Ecto neural progenitor cell (in vitro differentiated cells): Measurements from ENCODE around the gene GPR78.

Experiments
- DNase-seq: peaks from one replicate; pipeline ENCODE4 v3.0.0-alpha.2; 2018; ENCODE audit warnings: low spot score

The GPR78 gene

GRCh38 chr4:8580321-8581093 lies at the start of gene GPR78:
TSS of gene GPR78 (plus strand) at chr4:8580392. CDS start at chr4:8580983, 591 bp downstream.
- DNase-seq: peak; percentile 94

- DNase-seq: no peak
Observed at GRCh38 chr4:8532245-8532781, 47.9 kb upstream of the GPR78 start.

GRCh38 chr4:8533274-8533865 lies 46.8 kb upstream of the GPR78 start:
- no peak for DNase-seq

GRCh38 chr4:8534129-8534528 lies 46.1 kb upstream of the GPR78 start:
- DNase-seq: no peak

- DNase-seq: no peak
Observed at GRCh38 chr4:8534611-8535010, 45.6 kb upstream of the GPR78 start.

GRCh38 chr4:8536467-8536866 lies 43.7 kb upstream of the GPR78 start:
- no peak for DNase-seq

- no peak for DNase-seq
Observed at GRCh38 chr4:8537041-8537461, 43.1 kb upstream of the GPR78 start.

GRCh38 chr4:8538076-8538702 lies 42.0 kb upstream of the GPR78 start:
- no peak for DNase-seq

- DNase-seq: no peak
Observed at GRCh38 chr4:8538703-8539567, 41.3 kb upstream of the GPR78 start.

GRCh38 chr4:8539661-8540060 lies 40.5 kb upstream of the GPR78 start:
- DNase-seq: no peak

- no peak for DNase-seq
Observed at GRCh38 chr4:8540072-8540471, 40.1 kb upstream of the GPR78 start.

GRCh38 chr4:8540586-8540985 lies 39.6 kb upstream of the GPR78 start:
- DNase-seq: no peak

GRCh38 chr4:8540991-8541390 lies 39.2 kb upstream of the GPR78 start:
- no peak for DNase-seq

GRCh38 chr4:8541981-8542715 lies 38.0 kb upstream of the GPR78 start:
- no peak for DNase-seq

- no peak for DNase-seq
Observed at GRCh38 chr4:8542776-8543525, 37.2 kb upstream of the GPR78 start.

GRCh38 chr4:8543623-8544022 lies 36.6 kb upstream of the GPR78 start:
- no peak for DNase-seq

GRCh38 chr4:8544282-8544681 lies 35.9 kb upstream of the GPR78 start:
- no peak for DNase-seq

- DNase-seq: no peak
Observed at GRCh38 chr4:8544741-8545438, 35.3 kb upstream of the GPR78 start.

- DNase-seq: no peak
Observed at GRCh38 chr4:8545439-8545765, 34.8 kb upstream of the GPR78 start.

GRCh38 chr4:8546766-8547107 lies 33.5 kb upstream of the GPR78 start:
- DNase-seq: no peak
